Liver (tissue), 9 donors: Measurements from ENCODE around the gene ADGRF1. TPM values are rescaled to one million over a fixed set of nuclear protein-coding genes. Genes with fewer than 3 reads are reported as not detected.

Experiments used
- DNase-seq: peaks from one replicate; pipeline ENCODE4 v3.0.0-alpha.2; 2017; ENCODE audit warnings: low spot score
- H3K27ac ChIP-seq, 2 donors: one replicate each; pipeline ENCODE4 v1.7.0; 2013; ENCODE audit warnings: inconsistent platforms in 2 of 2, low read length in 2 of 2, control low read depth in 1 of 2, low read depth in 1 of 2, mild to moderate bottlenecking in 1 of 2
- H3K27me3 ChIP-seq, 4 donors: one replicate each; pipeline versions ENCODE4 v1.6.1 to v1.7.0; 2013; ENCODE audit warnings: low read length in 3 of 4, inconsistent platforms in 1 of 4, mild to moderate bottlenecking in 1 of 4, moderate library complexity in 1 of 4; ENCODE audit not compliant: control insufficient read depth in 4 of 4, insufficient read depth in 4 of 4
- H3K36me3 ChIP-seq, 4 donors: one replicate each; pipeline versions ENCODE4 v1.6.1 to v1.7.0; 2013; ENCODE audit warnings: low read length in 3 of 4, mild to moderate bottlenecking in 3 of 4, low read depth in 1 of 4, moderate library complexity in 1 of 4; ENCODE audit not compliant: control insufficient read depth in 4 of 4, insufficient read depth in 3 of 4
- H3K4me1 ChIP-seq, 4 donors: one replicate each; pipeline versions ENCODE4 v1.6.1 to v1.7.0; 2013; ENCODE audit warnings: low read length in 3 of 4, mild to moderate bottlenecking in 3 of 4, moderate library complexity in 1 of 4; ENCODE audit not compliant: control insufficient read depth in 4 of 4, insufficient read depth in 4 of 4
- H3K4me3 ChIP-seq, 3 donors: one replicate each; pipeline versions ENCODE4 v1.6.1 to v1.7.0; 2013; ENCODE audit warnings: low read length in 3 of 3, control low read depth in 1 of 3, low read depth in 1 of 3, mild to moderate bottlenecking in 1 of 3
- H3K9ac ChIP-seq, 2 donors: one replicate each; pipeline ENCODE4 v1.7.0; 2013; ENCODE audit warnings: low read length in 2 of 2, mild to moderate bottlenecking in 2 of 2, moderate library complexity in 2 of 2, control low read depth in 1 of 2, low read depth in 1 of 2
- H3K9me3 ChIP-seq, 4 donors: one replicate each; pipeline versions ENCODE4 v1.6.1 to v1.7.0; 2013; ENCODE audit warnings: low read length in 3 of 4; ENCODE audit not compliant: control insufficient read depth in 4 of 4
- EGR1 ChIP-seq, 2 donors: IDR thresholded peaks; 2 replicates each; pipeline ENCODE4 v1.6.1; 2016 to 2018; ENCODE audit warnings: antibody characterized with exemption in 2 of 2, low read depth in 2 of 2
- FOXA1 ChIP-seq: IDR thresholded peaks from 2 replicates; pipeline ENCODE4 v1.6.1; 2016; ENCODE audit warnings: antibody characterized with exemption
- FOXA2 ChIP-seq: IDR thresholded peaks from 2 replicates; pipeline ENCODE4 v1.6.1; 2016; ENCODE audit warnings: antibody characterized with exemption
- GABPA ChIP-seq, 2 donors: IDR thresholded peaks in 1 of 2; conservative IDR thresholded peaks in 1 of 2; 2 replicates each; pipeline ENCODE4 v1.6.1; 2016; ENCODE audit warnings: antibody characterized with exemption in 2 of 2, mild to moderate bottlenecking in 1 of 2, moderate library complexity in 1 of 2
- HNF4A ChIP-seq, 2 donors: conservative IDR thresholded peaks; 2 replicates each; pipeline ENCODE4 v1.6.1; 2016; ENCODE audit warnings: antibody characterized with exemption in 2 of 2, mild to moderate bottlenecking in 2 of 2
- HNF4G ChIP-seq: IDR thresholded peaks from 2 replicates; pipeline ENCODE4 v1.6.1; 2016; ENCODE audit warnings: antibody characterized with exemption
- JUND ChIP-seq, 2 donors: IDR thresholded peaks; 2 replicates each; pipeline ENCODE4 v1.6.1; 2016; ENCODE audit warnings: antibody characterized with exemption in 2 of 2
- MAX ChIP-seq: IDR thresholded peaks from 2 replicates; pipeline ENCODE4 v1.6.1; 2016; ENCODE audit warnings: antibody characterized with exemption
- NR2F2 ChIP-seq: IDR thresholded peaks from 2 replicates; pipeline ENCODE4 v1.6.1; 2016; ENCODE audit warnings: antibody characterized with exemption
- RAD21 ChIP-seq, 2 donors: IDR thresholded peaks; 2 replicates each; pipeline ENCODE4 v1.6.1; 2016; ENCODE audit warnings: antibody characterized with exemption in 2 of 2, mild to moderate bottlenecking in 2 of 2
- RXRA ChIP-seq, 2 donors: IDR thresholded peaks; 2 replicates each; pipeline ENCODE4 v1.6.1; 2017 to 2018; ENCODE audit warnings: antibody characterized with exemption in 2 of 2, mild to moderate bottlenecking in 1 of 2
- SP1 ChIP-seq: IDR thresholded peaks from 2 replicates; pipeline ENCODE4 v1.6.1; 2018; ENCODE audit warnings: antibody characterized with exemption, mild to moderate bottlenecking
- TAF1 ChIP-seq: conservative IDR thresholded peaks from 2 replicates; pipeline ENCODE4 v1.6.1; 2016; ENCODE audit warnings: antibody characterized with exemption, mild to moderate bottlenecking
- YY1 ChIP-seq: IDR thresholded peaks from 2 replicates; pipeline ENCODE4 v1.6.1; 2016; ENCODE audit warnings: antibody characterized with exemption, mild to moderate bottlenecking
- ZBTB33 ChIP-seq: IDR thresholded peaks from 2 replicates; pipeline ENCODE4 v1.6.1; 2016; ENCODE audit warnings: antibody characterized with exemption
- WGBS: extraction: QIAGEN DNeasy Blood & Tissue Kit; methylation state at CpG from one replicate; pipeline ENCODE4 v1.1.7; 2013; 5-methylcytosine and 5-hydroxymethylcytosine counted together
- polyA plus RNA-seq, 2 donors: library from polyadenylated mRNA; stranded (reverse) in 1 of 2; unstranded in 1 of 2; fragments of 200-250 nt in 1 of 2; fragments of >200 nt in 1 of 2; fragmentation: Nextera tagmentation in 1 of 2; extraction: Ambion mirVana in 1 of 2; gene quantifications; one replicate each; pipeline versions ENCODE4 v1.2.1 to v1.2.3, GENCODE V29; 2013 to 2015
- total RNA-seq, 2 donors: library from RNA; depleted of rRNA; stranded (reverse); fragments of >200 nt; gene quantifications; one replicate each; pipeline ENCODE4 v1.2.3, GENCODE V29; 2014
- TF ChIP-seq, protein P1 (sequence below): fragments of 150-350 bp; IDR thresholded peaks from 2 replicates; pipeline ENCODE4 v1.5.1; 2017; ENCODE audit warnings: improper control_type of control experiment, low read depth, low read length; ENCODE audit not compliant: missing input control
- TF ChIP-seq, protein P2 (sequence below): IDR thresholded peaks from 2 replicates; pipeline ENCODE4 v1.6.1; 2016; ENCODE audit warnings: antibody characterized with exemption
- TF ChIP-seq, protein P3 (sequence below): IDR thresholded peaks from 2 replicates; pipeline ENCODE4 v1.6.1; 2016; ENCODE audit warnings: antibody characterized with exemption, mild to moderate bottlenecking
- donor health status: healthy.
- donor health status: healthy.
- donor health status: healthy.
- donor health status: healthy.
- donor health status: healthy.

The ADGRF1 gene
- total and polyA plus RNA-seq, 4 donors = 0.01 TPM; not detected in 3

GRCh38 chr6:46964716-46965519 lies 77.2 kb downstream of the ADGRF1 start:
- H3K27ac ChIP-seq = no peak overlapping the region
- H3K36me3 ChIP-seq = no peaks in the 10 kb centered on the region
- no peak for DNase-seq
- 81% methylated on average over 12 of the region's 12 CpGs for WGBS
- H3K9me3 ChIP-seq = no peaks in the 10 kb centered on the region
- H3K9ac ChIP-seq = no peak overlapping the region
- no peak for TF ChIP-seq FOXA2
- no peak for TF ChIP-seq RXRA (IDR thresholded peaks at IDR 0.05)
- TF ChIP-seq YY1 = no peak
- TF ChIP-seq EGR1 (IDR thresholded peaks at IDR 0.05; ENCODE audit: low read depth in 2 of 2) = no peak
- H3K4me1 ChIP-seq = no peaks in the 10 kb centered on the region
- H3K4me3 ChIP-seq = no peak overlapping the region
- no peaks in the 10 kb centered on the region for H3K27me3 ChIP-seq

- H3K4me3 ChIP-seq = no peak overlapping the region
- TF ChIP-seq, protein P1, sequence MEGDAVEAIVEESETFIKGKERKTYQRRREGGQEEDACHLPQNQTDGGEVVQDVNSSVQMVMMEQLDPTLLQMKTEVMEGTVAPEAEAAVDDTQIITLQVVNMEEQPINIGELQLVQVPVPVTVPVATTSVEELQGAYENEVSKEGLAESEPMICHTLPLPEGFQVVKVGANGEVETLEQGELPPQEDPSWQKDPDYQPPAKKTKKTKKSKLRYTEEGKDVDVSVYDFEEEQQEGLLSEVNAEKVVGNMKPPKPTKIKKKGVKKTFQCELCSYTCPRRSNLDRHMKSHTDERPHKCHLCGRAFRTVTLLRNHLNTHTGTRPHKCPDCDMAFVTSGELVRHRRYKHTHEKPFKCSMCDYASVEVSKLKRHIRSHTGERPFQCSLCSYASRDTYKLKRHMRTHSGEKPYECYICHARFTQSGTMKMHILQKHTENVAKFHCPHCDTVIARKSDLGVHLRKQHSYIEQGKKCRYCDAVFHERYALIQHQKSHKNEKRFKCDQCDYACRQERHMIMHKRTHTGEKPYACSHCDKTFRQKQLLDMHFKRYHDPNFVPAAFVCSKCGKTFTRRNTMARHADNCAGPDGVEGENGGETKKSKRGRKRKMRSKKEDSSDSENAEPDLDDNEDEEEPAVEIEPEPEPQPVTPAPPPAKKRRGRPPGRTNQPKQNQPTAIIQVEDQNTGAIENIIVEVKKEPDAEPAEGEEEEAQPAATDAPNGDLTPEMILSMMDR = no peak
- TF ChIP-seq EGR1 (IDR thresholded peaks at IDR 0.05; ENCODE audit: low read depth in 2 of 2) (no peak), GABPA (IDR thresholded peaks at IDR 0.05 in 1 of 2, conservative IDR thresholded peaks at IDR 0.05 in 1 of 2) (no peak), MAX (no peak), FOXA2 (no peak), HNF4A (conservative IDR thresholded peaks at IDR 0.05) (no peak), YY1 (no peak), HNF4G (no peak), RAD21 (IDR thresholded peaks at IDR 0.05) (no peak), NR2F2 (no peak), RXRA (IDR thresholded peaks at IDR 0.05) (no peak), TAF1 (no peak), ZBTB33 (no peak), FOXA1 (no peak), SP1 (no peak), JUND (IDR thresholded peaks at IDR 0.05) (no peak)
- TF ChIP-seq, protein P2, sequence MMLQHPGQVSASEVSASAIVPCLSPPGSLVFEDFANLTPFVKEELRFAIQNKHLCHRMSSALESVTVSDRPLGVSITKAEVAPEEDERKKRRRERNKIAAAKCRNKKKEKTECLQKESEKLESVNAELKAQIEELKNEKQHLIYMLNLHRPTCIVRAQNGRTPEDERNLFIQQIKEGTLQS = no peak
- TF ChIP-seq, protein P3, sequence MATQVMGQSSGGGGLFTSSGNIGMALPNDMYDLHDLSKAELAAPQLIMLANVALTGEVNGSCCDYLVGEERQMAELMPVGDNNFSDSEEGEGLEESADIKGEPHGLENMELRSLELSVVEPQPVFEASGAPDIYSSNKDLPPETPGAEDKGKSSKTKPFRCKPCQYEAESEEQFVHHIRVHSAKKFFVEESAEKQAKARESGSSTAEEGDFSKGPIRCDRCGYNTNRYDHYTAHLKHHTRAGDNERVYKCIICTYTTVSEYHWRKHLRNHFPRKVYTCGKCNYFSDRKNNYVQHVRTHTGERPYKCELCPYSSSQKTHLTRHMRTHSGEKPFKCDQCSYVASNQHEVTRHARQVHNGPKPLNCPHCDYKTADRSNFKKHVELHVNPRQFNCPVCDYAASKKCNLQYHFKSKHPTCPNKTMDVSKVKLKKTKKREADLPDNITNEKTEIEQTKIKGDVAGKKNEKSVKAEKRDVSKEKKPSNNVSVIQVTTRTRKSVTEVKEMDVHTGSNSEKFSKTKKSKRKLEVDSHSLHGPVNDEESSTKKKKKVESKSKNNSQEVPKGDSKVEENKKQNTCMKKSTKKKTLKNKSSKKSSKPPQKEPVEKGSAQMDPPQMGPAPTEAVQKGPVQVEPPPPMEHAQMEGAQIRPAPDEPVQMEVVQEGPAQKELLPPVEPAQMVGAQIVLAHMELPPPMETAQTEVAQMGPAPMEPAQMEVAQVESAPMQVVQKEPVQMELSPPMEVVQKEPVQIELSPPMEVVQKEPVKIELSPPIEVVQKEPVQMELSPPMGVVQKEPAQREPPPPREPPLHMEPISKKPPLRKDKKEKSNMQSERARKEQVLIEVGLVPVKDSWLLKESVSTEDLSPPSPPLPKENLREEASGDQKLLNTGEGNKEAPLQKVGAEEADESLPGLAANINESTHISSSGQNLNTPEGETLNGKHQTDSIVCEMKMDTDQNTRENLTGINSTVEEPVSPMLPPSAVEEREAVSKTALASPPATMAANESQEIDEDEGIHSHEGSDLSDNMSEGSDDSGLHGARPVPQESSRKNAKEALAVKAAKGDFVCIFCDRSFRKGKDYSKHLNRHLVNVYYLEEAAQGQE = no peak
- 85% methylated on average over 5 of the region's 5 CpGs for WGBS
- H3K27me3 ChIP-seq = no peaks in the 10 kb centered on the region
- no peak overlapping the region for H3K27ac ChIP-seq
- no peaks in the 10 kb centered on the region for H3K4me1 ChIP-seq
- H3K9me3 ChIP-seq = no peaks in the 10 kb centered on the region
- H3K36me3 ChIP-seq = no peaks in the 10 kb centered on the region
- H3K9ac ChIP-seq = no peak overlapping the region
- DNase-seq = no peak
These were observed 78.5 kb downstream of the ADGRF1 start for GRCh38 chr6:46963626-46964025.
